NAMALWA (cell line): Measurements from ENCODE around the gene DHX40.
A peak's percentile ranks its signal among the peaks of the same experiment; 100 is the strongest.
"Not testable (repeated sequence)": the region's sequence is repeated elsewhere in the genome, so short reads cannot be mapped to it uniquely, and the experiment has no call there.

Experiments used
- DNase-seq: peaks from one replicate; pipeline ENCODE4 v3.0.0-alpha.2; 2015; ENCODE audit warnings: low spot score

DHX40 gene

DNA sequence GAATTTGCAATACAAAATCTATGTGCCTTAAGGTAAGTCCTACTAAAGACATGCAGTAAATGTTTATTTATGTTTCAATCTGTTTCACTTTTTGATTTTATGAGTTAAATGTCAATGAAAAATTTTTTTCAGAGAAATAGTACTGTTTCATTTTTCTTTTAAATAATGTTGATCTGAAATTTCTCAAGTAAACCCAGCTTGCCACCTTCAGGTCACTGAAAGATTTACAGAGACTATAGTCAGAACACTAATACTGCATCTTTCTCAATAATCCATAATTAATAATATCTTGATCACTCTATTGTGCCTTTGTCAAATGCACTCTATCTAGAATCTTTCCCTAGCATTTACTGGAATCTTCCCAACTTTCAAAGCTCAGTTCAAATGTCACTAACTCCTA is 6.5 kb upstream of the DHX40 start:
- DNase-seq, result peak; percentile 49

DNA sequence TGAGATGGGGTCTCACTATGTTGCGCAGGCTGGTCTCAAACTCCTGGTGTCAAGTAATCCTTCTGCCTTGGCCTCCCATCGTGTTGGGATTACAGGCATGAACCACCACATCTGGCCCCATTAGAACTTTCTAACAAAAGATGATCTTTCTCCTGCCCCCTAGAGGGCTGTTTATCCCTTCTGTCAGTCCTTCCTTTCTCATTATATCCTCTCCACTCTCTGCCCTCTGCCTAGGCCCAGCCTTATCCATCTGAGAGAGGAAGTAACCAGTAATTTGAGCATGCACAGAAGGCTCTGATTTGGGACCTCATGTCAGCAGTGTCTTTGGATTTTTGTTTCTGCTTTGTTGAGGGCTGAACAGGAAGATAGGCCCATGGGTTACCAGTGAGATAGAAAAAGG is 4.4 kb upstream of the DHX40 start:
- peak; percentile 68 for DNase-seq

DNA sequence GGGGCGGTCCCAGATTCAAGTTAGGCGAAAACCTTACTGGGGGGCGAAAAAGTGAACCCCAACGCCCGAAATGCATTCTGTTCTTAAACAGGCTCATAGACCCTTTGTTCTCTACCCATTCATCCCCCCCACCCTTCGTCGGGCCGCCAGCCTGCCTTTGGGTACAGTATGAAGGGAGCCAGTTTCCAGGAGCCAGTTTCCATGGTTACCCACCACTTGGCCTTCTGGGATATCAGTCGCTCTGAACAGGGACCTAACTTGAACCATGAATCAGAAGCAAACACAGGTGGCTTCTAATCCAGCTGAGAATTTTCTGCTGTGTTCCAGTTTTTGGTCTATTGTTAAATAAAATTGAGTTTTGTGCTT is 532 bp downstream of the DHX40 start:
- DNase-seq, result peak; percentile 82

DNA sequence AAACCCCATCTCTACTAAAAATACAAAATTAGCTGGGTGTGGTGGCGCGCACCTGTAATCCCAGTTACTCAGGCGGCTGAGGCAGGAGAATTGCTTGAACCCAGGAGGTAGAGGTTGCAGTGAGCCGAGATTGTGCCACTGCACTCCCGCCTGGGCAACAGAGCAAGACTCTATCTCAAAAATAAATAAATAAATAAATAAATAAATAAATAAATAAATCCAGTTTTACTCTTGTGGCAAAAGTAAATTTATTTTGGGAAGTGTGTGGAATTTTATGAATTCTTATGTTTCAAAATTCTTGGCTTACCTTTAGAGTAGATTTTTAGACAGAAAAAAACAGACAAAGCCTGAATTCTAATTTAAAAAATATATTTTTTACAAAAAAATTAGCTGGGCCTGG is 3.7 kb downstream of the DHX40 start:
- DNase-seq, result not testable (repeated sequence)

DNA sequence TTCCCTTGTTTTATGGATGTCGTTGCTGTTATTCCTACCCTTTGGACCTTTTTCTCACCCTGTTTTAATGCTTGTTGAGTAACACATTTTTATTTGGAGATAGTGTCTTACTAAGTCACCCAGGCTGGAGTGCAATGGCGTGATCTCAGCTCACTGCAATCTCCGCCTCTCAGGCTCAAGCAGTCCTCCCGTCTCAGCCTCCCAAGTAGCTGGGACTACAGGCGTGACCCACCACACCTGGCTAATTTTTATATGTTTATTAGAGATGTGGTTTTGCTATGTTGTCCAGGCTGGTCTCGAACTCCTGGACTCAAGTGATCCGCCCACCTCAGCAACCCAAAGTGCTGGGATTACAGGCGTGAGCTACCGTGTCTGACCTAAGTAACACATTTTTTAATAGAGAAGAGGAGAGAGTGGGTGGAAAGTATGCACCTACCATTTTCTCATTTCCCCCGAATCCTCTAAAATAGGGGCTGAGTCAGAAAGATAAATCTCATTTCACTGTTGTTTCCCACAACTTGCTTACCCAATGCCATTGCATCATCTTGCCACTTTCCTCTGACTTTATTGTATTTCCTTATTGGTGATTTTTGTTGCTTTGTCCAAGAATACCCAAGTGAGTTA is 7.0 kb downstream of the DHX40 start:
- no peak for DNase-seq

DNA sequence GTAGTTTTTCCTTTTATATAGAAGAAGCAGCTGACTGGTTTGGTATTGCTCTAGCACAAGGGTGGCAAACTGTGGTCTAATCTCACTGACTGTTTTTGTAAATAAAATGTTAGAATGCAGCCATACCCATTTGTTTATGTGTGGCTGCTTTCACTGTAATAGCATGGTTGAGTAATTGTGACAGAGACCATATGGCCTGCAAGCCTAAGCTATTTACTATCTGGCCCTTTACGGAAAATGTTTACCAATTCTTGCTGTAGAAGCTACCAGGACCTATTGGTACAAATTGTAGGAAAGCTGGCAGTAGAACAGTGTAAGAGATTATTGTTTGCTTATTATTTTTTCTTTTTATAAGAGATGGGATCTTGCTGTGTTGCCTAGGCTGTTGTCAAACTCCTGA is 18.8 kb downstream of the DHX40 start:
- not testable (repeated sequence) for DNase-seq

DNA sequence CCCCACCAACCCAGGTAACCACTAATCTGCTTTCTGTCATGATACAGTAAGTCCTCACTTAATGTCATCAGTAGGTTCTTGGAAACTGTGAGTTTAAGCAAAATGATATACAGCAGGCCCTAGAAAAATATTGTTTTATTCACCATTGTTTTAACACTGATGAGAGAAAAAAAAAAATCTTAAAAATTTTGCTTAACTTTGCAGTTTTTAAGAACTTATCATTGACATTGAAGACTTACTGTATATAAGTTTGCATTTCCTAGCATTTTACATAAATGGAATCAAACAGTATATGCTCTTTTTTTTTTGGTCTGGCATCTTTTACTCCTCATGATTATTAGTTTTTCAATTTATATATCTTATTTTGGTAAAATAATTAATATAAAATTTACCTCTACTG is 34.8 kb downstream of the DHX40 start:
- no peak for DNase-seq

DNA sequence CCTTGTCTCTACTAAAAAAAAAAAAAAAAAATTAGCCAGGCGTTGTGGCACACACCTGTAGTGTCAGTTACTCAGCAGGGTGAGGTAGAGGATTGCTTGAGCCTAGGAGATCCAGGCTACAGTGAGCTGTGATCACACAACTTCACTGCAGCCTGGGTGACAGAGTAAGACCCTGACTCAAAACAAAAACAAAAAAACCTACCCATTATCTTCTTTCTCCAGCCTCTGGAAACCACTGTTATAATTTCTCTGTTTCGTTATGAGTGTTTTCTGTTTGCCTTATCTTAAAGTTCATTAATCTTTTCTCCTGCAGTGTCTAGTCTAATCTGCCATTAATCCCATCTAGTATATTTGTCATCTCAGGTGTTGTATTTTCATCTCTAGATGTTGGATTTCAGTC is 35.7 kb downstream of the DHX40 start:
- DNase-seq, result no peak

DNA sequence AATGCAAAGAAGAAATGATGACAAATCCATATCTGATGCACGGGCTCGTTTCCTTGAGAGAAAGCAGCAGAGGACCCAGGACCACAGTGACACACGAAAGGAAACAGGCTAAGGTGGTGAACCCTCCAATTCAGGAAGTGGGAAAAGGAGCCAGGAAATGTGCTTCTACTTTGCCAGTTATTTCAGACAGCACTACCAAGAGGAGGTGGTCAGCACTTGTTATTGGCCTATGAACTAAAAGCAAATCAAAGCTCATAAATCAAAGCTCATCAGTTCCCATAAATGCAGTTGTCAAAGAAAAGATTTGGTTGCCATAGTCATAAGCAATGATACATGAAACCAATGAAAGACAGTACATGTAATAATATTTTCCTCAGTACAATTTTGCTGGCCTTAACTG is 41.7 kb downstream of the DHX40 start:
- no peak for DNase-seq

DNA sequence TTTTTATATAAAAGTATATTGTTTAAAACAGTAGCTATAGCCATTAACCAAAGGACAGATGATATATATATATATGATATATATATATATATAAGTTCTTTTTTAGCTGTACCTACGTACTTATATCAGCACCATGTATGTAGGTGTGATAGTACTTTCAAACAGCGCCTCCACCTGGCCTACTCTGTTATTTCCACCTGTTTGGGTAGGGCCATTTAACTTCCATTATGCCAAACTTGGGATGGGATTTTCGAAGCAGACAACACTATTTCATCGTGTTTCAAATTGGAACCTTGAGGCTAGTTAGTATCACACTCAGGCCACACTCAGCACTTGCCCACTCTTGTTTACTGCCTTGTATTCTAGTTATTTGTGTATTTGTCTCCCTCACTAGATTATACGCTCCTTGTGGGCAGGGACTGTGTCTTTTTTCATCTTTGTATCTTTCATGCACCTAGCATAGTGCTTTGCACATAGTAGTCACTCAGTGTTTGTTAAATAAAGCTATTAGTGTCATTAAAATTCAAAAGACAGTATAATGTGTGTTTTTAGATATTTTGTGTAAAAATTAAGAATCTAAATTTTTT is 42.5 kb downstream of the DHX40 start:
- peak; percentile 35 for DNase-seq

DNA sequence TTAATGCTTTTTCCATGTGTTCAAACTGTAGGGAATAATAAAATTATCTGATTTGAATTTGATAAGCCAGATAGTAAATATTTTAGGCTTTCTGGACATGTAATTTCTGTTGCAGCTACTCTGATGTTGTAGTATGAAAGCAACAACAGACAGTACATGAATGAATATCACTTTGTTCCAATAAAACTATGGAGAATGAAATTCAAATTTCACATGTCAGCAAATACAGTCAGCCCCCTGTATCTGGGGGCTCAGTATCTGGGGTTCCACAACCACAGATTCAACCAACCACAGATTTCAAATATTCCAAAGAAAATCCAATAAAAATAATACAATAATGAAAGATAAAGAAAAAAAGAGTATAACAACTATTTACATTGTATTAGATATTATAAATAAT is 46.1 kb downstream of the DHX40 start:
- no peak for DNase-seq

DNA sequence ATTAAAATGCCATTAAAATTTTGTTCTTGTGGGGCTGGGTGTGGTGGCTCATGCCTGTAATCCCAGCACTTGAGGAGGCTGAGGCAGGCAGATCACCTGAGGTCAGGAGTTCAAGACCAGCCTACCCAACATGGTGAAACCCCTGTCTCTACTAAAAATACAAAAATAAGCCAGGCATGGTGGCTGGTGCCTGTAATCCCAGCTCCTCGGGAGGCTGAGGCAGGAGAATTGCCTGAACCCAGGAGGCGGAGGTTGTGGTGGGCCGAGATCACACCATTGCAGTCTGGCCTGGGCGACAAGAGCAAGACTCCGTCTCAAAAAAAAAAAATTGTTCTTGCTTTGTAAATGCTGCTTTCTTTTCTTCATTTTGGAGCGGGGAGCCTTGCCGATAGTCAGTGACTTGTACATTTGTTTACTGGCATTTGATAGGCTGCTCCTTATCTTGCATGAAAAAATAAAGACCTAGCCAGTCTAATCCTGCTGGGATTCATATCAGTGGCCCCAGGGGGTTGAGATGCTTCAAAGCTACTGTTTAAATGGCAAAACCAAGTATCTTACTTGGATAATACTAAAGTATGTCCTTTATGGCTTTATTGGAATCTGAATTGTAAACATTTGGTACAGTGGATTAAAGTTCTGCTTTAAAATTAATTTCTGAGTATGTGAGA is 51.0 kb downstream of the DHX40 start:
- DNase-seq, result no peak

DNA sequence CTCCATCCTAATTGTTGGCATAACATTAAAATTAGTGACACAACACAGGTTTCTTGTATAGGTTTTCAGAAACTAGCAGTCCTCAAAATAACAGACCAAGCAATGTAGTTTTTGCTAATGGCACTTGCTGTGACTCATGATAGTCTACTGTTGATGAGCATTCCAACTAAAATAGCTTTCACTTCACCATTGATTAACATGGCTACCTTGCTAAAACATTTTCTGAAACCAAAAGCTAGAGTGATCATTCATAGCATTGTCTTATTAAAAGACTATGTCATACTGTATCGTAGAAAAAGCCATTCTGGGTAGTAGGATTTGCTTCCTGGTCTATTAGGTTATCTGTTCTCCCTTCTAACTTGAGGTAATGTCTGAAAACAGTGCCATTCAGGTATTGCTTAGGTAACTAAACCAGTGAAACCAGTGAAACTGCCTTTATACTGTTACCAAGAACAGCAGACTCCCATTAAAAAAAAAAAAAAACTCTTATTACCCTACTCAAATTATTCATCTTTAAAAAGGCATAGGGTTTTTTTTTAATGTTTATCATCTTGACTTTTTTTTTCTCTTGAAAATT is 51.8 kb downstream of the DHX40 start:
- no peak for DNase-seq

DNA sequence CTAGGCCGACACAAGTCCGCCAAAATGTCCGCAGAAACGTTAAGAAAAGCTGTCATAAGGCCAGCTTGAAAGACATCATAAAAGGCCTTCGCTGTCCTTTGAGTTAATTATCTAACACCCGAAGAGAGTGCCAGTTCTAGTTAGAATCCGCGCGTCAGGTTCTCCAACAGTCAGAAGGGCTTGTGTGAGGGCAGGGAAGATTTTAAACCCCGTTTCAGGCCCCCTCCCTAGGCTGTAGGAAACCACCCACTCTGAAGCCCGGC is 53.6 kb downstream of the DHX40 start:
- no peak for DNase-seq

DNA sequence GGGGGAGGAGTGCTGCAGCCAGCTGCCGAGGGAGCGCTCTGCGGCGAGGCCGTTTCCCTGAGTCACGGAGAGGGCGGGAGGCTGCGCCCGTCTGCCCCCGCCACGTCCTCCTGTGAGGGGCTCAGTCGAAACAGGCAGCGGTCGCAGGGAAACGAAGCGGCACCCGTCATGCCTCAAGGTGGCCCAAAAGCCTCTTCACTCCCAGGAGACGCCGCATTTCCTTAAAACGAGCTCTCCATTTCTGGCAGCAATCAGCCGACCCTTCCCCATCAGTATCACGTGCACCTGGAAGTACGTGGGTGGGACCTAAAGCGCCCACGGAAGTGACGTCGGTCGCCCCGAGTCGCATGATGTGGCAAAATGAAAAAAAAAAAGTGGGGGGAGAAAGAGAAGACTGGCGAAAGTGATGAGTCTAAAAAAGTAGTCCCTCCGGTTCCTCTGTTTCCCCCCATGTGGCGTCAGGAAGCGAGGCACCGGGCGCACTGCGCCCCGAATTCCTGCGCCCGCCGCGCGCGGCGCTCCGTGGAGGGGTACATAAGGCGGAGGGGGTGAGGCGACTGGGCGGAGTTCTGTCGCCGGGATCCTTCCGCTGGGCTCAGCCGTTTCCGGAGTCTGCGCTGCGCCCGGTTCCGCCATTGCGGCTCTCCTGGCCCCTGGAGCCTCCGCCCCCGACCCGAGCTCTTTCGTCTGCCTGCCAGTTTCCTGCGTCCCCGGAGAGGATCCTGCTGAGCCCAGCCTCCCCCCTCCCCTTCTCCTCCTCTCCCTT is 54.1 kb downstream of the DHX40 start, which contains the start of gene CLTC:
Gene CLTC, plus strand, starts transcription at position 598 of the 766 bp plus-strand sequence. CDS start 237 bp downstream, outside the sequence.
- DNase-seq, result peak; percentile 97

DNA sequence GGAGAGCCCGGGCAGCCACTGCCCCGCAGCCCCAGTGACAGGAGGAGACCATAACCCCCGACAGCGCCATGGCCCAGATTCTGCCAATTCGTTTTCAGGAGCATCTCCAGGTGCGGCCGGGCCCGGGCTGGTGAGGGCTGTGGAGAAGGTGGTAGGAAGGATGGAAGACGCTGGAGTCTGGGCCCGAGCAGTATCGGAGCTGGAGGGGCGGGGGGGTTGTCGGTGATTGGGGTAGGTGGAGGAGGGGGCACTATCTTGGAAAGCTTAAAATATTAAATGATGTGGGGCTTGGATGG is 54.6 kb downstream of the DHX40 start:
- no peak for DNase-seq

DNA sequence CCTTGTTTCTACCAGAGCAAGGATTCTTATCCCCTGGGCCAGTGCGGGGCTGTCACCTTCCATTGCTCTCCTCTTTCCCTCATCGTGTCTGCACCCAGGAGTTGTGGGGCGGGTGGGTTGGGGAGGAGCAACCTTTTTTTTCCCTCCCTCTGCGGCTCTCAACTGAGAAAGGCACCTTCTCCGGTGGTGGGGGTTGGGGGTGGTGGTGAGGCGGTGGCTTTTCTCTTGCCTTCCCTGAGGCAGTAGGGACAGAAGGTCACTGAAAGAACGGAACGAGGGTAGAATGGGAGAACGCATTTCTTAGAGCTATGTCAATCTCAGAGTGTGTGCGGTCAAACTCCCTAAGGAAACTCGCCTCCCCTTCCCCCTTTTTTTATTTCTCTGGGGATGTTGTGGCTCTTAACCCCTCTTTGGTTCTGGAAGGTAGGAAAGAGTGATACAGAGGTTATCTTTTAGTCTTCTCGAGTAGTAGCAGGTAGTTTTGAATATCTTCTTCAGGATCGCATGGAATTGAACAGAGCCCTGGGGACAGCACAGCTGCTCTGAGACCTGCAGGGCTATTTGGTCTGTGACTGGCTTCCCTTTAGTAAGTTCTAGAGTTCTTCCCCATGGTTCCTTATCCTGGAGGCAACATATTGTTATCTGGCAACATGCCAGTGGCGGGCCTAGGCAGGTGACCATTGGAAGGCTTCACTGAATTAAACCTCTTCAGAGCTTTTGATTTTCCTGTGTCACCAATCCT is 55.3 kb downstream of the DHX40 start:
- DNase-seq, result peak; percentile 67

DNA sequence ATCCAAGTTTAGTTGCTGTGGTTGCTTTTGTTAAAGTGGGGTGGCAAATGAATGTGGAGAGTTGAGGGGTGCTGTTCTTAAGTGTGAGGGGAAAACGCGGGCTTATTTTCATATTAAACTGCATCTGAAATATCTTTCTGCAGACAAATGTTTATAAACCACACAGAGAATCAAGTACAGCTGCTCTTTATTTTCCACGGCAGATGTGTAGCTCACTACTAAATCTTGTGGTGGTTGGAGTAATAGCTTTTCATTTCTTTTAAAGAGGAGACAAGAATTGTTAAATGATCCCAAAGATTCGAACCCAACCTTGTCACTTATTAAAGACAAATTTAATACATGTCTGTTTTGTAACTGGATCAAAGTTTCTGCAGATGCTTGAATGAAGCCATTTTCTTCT is 56.4 kb downstream of the DHX40 start:
- DNase-seq, result peak; percentile 43

DNA sequence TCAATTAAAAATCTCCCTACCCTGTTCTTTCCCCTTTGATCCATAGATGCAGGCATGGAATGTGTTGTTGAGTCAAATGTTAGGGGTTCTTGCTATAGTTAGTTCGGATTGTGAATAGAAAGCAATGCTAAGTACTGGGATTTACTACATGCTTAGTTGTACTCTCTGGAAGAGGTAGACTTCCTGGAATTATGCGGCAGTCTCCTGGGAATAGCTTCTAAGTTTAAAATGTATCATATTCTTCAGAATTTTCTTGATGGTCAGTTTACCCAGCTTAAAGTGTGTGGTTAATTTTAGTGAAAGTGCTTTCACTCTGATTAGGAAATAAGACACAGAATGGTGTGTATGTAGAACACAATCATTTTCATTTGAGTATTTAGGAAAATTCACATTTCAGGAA is 57.7 kb downstream of the DHX40 start:
- DNase-seq, result no peak

DNA sequence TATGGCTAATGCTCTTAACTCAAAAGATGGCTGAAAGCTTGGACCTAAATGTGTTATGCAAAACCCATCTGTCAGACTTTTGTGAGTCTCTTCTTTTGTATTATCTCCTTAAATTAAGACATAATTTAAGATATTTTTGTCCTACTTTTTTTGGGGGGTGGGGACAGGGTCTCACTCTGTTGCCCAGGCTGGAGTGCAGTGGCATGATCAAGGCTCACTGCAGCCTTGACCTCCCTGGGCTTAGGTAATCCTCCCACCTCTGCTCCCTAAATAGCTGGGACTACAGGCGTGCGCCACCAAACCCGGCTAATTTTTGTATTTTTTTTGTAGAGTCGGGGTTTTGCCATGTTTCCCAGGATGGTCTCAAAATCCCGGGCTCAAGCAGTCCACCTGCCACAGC is 61.3 kb downstream of the DHX40 start:
- DNase-seq, result no peak

DNA sequence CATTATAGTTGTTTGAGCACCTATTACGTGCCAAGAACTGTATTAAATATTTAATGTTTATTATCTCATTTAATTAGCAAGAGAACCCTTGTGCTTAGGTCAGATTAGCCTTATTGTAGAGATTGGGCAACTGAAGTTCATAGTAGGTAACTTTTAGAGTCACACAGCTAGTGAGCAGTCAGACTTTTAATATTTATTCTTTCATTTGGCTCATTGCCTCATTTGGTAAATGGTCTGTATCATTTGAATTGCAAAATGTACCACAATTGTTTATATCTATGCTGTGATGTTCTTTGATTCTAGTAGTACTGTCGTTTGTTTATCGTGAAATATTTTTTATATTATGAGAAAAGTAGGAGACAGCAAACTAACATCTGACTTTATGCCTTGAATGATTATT is 61.9 kb downstream of the DHX40 start:
- no peak for DNase-seq

DNA sequence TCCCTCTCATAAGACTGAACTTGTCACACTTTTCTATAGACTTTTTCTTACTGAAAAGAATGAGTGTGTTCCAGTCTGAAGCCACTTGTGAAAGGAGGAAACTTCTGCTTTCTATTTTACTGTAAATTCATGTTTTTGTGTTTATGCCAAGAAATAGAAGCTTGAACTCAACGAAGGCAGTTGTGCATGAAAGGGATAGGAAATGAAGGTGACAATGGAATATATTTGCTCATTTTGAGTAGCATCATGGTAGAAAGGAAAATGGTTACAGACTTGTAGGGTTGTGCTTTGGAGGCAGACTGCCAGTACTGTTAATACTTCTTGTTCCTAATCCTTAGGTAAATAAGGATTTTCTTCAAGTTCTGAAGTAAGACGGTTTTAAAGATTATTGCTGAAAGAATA is 62.4 kb downstream of the DHX40 start:
- DNase-seq, result peak; percentile 53
